Measurements from ENCODE around the gene GLP2R.

GLP2R gene

DNA sequence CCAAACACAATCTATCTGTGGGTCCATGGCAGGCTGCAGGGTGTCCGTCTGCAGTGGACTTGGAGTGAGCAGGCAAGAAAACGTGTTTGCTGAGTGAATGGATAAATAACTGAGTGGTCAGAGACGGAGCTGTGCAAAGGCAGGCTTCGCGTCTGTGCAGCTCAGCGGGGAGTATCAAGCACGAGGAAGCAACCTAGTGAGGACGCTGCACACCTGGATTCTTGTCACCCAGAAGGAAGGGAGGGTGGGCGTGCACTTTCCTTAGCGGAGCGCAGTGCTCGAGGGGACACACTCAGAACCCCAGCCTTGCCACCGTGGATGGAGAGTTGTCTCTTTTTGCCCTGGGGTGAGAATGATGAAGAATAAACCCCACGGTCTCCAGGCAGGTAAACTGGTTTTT is 80.9 kb downstream of the GLP2R start:
- H3K4me3 ChIP-seq (ENCODE audit: low read depth, low read length), result no peak overlapping the region
- TF ChIP-seq, protein P1, sequence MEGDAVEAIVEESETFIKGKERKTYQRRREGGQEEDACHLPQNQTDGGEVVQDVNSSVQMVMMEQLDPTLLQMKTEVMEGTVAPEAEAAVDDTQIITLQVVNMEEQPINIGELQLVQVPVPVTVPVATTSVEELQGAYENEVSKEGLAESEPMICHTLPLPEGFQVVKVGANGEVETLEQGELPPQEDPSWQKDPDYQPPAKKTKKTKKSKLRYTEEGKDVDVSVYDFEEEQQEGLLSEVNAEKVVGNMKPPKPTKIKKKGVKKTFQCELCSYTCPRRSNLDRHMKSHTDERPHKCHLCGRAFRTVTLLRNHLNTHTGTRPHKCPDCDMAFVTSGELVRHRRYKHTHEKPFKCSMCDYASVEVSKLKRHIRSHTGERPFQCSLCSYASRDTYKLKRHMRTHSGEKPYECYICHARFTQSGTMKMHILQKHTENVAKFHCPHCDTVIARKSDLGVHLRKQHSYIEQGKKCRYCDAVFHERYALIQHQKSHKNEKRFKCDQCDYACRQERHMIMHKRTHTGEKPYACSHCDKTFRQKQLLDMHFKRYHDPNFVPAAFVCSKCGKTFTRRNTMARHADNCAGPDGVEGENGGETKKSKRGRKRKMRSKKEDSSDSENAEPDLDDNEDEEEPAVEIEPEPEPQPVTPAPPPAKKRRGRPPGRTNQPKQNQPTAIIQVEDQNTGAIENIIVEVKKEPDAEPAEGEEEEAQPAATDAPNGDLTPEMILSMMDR (IDR thresholded peaks at IDR 0.05; ENCODE audit: insufficient read depth, low read length, missing control alignments), result no peak
- POLR2A ChIA-PET, result no interaction called here
- no peak for DNase-seq (ENCODE audit: low read depth, low spot score)
- CTCF ChIA-PET, result interaction anchor here (1.3 to 1.4 kb wide), 2 partner anchors 18 to 21 kb away, joined by 3 to 4 read pairs; no protein-coding TSS in a partner anchor

DNA sequence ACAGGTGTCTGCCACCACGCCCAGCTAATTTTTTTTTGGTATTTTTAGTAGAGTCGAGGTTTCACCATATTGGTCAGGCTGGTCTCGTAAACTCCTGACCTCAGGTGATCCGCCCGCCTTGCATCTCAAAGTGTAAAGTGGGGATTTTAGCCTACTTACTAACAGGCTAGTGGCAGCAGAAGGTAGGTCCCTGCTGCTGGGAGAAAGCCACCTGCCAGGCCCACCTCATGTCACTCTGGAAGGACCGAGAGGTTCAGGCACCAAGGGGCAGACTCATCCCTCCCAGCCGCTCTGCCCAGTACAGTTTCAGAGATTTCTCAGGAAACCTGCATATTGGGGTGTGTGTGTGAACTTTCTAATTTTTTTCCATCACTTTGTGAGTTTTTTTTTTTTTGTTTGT is 81.4 kb downstream of the GLP2R start:
- ChIA-PET POLR2A (no interaction called here), CTCF (interaction anchor here (1.4 kb wide), 1 partner anchor 18 kb away, joined by 4 read pairs; no protein-coding TSS in a partner anchor)
- TF ChIP-seq, protein P1 (IDR thresholded peaks at IDR 0.05; ENCODE audit: insufficient read depth, low read length, missing control alignments), result no peak
- no peak for DNase-seq (ENCODE audit: low read depth, low spot score)
- H3K4me3 ChIP-seq (ENCODE audit: low read depth, low read length), result no peak overlapping the region

DNA sequence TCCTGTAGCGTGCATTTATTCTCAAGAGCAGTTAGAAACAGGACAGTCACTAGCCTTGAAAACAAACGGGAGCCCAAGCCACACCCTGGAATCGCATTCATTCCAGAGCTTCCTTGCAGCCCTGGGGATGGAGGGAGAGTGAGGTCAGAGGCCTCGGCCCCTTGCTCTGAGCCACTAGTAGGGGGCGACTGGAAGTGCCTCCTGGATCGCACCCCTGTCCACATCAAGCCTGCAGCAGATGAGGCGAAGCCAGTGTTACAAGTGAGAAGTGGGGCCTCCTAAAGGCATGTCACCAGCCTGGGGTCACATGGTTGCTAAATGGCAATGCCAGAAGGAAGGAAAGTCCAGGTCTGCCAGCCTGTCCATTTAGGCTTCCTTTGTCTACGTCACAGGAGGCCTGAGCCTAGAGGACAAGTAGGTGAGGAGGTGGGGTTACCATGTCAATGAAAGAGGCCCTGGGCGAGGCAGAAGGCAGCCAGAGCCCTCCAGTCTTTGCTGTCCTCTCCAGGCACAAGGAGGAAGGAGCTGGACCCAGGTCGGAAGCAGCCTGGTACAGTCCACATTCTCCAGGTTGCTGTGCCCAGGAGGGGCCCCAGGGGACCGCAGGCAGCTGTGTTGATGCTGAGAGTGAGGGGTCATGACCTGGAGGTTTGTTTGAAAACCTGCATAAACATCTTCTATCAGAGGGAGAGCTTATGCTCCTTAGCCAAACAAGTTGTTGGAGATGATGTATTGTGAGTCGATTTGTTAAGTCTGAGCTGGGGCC is 82.3 kb downstream of the GLP2R start:
- H3K4me3 ChIP-seq (ENCODE audit: low read depth, low read length), result no peak overlapping the region
- no peak for DNase-seq (ENCODE audit: low read depth, low spot score)
- TF ChIP-seq, protein P1 (IDR thresholded peaks at IDR 0.05; ENCODE audit: insufficient read depth, low read length, missing control alignments), result no peak
- ChIA-PET CTCF (interaction anchor here (1.2 kb wide), 1 partner anchor 17 kb away, joined by 4 read pairs; no protein-coding TSS in a partner anchor), POLR2A (no interaction called here)

DNA sequence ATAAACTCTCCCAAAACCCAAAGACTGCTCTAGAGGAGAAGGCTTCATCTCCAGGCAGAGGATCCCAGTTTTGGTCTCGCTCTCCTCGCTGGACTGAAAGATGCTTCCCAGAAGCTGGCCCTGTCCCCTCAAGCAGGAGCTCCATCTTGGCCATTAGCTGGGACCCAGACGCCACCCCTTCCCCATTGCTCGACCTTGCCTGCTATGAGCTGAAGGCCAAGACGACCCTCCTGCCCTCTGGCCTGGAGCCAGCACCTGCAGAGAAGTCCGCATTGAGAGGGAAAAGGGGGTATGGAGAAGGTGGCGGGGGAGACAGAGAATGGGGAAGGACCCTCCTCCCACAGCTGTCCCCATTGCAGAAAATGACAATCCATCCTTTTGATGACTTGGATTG is 82.9 kb downstream of the GLP2R start:
- TF ChIP-seq, protein P1 (IDR thresholded peaks at IDR 0.05; ENCODE audit: insufficient read depth, low read length, missing control alignments), result no peak
- DNase-seq (ENCODE audit: low read depth, low spot score), result no peak
- CTCF ChIA-PET, result interaction anchor here (0.7 to 1.2 kb wide), 2 partner anchors 10 to 16 kb away, joined by 3 to 4 read pairs; no protein-coding TSS in a partner anchor
- no peak overlapping the region for H3K4me3 ChIP-seq (ENCODE audit: low read depth, low read length)
- POLR2A ChIA-PET, result no interaction called here

DNA sequence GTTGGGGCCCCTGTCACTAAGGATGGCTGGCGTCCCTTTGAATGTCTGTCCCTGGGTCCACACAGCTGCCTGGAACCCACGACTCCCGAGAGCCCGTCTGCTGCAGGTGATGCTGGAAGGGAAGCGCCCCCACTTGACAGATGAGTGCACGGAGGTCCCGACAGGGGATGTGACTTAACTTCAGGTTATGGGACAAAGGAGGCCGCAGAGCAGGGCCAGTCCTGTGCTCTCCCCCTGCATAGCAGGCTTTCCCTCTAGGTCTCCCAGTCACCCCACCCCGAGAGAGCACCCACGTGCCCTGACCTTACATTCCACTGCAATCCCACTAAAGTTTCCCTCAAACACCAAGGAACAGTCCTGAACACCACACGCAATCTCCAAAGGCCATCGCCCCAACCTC is 85.4 kb downstream of the GLP2R start:
- ChIA-PET CTCF (no interaction called here), POLR2A (no interaction called here)
- no peak overlapping the region for H3K4me3 ChIP-seq (ENCODE audit: low read depth, low read length)
- DNase-seq (ENCODE audit: low read depth, low spot score), result no peak
- TF ChIP-seq, protein P1 (IDR thresholded peaks at IDR 0.05; ENCODE audit: insufficient read depth, low read length, missing control alignments), result no peak

All from AG04449 (cell line).